ENCODE data around the gene LIMS4.
"Not testable (repeated sequence)": the region's sequence is repeated elsewhere in the genome, so short reads cannot be mapped to it uniquely, and the experiment has no call there.

Gene LIMS4

GRCh38 chr2:110472171-110473058, at the start of gene LIMS4:
Gene LIMS4 (minus strand): TSS chr2:110472816. CDS start chr2:110472778, 38 bp downstream.
- DNase-seq (ENCODE audit: low read depth in 3 of 3, low spot score in 1 of 3): not testable (repeated sequence)

GRCh38 chr2:110499755-110500377, 27.2 kb upstream of the LIMS4 start:
- DNase-seq (ENCODE audit: low read depth in 3 of 3, low spot score in 1 of 3): not testable (repeated sequence)

- DNase-seq (ENCODE audit: low read depth in 3 of 3, low spot score in 1 of 3): not testable (repeated sequence)
Observed at GRCh38 chr2:110496027-110496426, 23.4 kb upstream of the LIMS4 start.

GRCh38 chr2:110494488-110494887, 21.9 kb upstream of the LIMS4 start:
- not testable (repeated sequence) for DNase-seq (ENCODE audit: low read depth in 3 of 3, low spot score in 1 of 3)

DNA sequence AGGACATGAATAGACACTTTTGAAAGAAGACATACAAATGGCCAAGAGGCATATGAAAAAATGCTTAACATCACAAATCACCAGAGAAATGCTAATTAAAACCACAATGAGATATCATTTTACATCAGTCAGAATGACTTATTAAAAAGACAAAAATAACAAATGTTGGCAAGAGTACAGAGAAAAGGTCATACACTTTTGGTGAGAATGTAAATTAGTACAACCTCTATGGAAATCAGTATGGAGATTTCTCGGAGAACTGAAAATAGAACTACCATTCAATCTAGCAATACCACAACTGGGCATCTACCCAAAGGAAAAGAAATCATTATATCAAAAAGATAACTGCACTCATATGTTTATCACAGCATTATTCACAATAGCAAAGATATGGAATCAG, 16.4 kb upstream of the LIMS4 start:
- not testable (repeated sequence) for DNase-seq (ENCODE audit: low read depth in 3 of 3, low spot score in 1 of 3)

- not testable (repeated sequence) for DNase-seq (ENCODE audit: low read depth in 3 of 3, low spot score in 1 of 3)
Observed at GRCh38 chr2:110482697-110483096, 10.1 kb upstream of the LIMS4 start.

DNA sequence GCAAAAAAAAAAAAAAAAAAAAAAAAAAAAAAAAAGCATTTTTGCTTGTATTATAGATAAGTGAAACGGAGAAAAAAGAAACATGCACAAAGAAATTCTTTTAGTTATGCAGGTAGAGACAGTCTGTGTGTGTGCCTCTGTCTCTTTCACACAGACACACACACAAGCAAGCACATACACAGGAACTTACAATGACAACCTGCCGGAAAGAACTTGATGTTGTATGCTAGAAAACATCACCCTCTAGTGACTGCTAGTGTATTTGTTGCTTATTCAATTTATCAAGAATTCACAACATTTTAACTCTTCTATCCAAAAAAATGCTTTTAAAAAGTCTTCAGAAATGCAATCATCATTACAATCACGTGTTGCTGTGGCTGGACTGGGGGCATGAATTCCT, 8.6 kb upstream of the LIMS4 start:
- DNase-seq (ENCODE audit: low read depth in 3 of 3, low spot score in 1 of 3): not testable (repeated sequence)

GRCh38 chr2:110480084-110480483, 7.5 kb upstream of the LIMS4 start:
- DNase-seq (ENCODE audit: low read depth in 3 of 3, low spot score in 1 of 3): not testable (repeated sequence)

DNA sequence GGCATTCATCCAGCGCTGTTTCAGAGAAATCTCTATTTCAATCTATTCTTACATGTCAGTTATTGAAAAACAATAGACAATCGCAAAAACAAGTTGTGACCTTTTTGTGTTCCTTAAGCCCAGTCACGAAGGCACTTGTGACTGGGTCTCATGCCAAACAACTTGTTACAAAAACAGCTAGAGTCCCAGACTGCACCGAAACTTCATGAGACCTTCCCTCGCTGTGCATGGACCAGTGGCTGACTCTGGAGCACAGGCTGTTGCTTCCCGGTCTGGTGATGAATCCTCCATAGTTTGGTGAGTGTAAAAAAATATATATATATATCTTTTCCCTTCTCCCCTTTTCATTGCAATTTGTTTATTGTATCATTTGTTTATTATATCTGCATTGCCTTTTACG, 4.8 kb upstream of the LIMS4 start:
- not testable (repeated sequence) for DNase-seq (ENCODE audit: low read depth in 3 of 3, low spot score in 1 of 3)

DNA sequence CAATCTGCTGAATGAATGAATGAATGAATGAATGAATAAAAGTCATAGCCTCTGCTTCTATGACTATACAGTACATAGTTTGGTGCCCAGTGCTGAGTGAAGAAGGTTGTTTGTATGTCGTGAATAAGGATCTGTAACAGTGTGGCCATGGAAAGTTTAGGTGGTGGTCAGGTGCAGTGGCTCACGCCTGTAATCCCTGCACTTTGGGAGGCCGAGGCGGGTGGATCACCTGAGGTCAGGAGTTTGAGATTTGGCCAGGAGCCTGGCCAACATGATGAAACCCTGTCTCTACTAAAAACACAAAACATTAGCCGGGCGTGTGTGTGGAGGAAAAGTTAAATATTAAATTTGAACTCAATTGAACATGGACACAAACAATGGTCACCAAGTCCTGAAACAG, 4.3 kb upstream of the LIMS4 start:
- DNase-seq (ENCODE audit: low read depth in 3 of 3, low spot score in 1 of 3): not testable (repeated sequence)

- not testable (repeated sequence) for DNase-seq (ENCODE audit: low read depth in 3 of 3, low spot score in 1 of 3)
Observed at GRCh38 chr2:110475627-110476359, 3.2 kb upstream of the LIMS4 start.

GRCh38 chr2:110474898-110475297, 2.3 kb upstream of the LIMS4 start:
- not testable (repeated sequence) for DNase-seq (ENCODE audit: low read depth in 3 of 3, low spot score in 1 of 3)

DNA sequence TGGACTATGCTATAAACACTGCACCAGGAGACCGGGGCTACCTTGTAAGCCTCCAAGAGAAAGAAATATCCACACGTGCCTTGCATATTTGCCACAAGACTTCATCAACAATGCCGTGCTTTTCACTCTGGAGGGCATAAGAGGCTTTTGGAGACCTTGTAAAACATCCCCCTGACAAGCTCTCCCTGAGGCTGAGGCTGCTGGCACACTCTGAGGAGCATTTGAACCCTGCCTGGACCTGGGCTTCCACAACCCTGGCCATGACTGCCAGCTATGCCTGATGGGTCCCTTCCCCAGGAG, 393 bp upstream of the LIMS4 start:
- DNase-seq (ENCODE audit: low read depth in 3 of 3, low spot score in 1 of 3): not testable (repeated sequence)

DNA sequence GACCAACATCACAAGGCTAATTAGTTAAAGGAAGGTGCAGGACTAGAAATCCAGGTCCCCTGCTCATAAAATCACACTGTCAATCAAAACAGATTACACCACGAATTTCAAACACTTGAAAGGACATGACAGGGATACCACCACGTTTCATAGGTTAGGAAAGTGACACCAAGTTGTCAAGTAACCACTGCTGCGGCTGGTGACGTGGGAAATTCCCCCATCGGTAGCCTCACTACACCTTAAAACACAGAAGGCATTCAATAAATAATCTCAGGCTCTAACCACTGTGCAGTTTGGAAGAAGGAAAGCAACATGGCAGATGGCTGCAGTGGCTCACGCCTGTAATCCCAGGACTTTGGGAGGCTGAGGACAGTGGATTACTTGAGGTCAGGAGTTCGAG, 3.7 kb downstream of the LIMS4 start:
- not testable (repeated sequence) for DNase-seq (ENCODE audit: low read depth in 3 of 3, low spot score in 1 of 3)

- DNase-seq (ENCODE audit: low read depth in 3 of 3, low spot score in 1 of 3): not testable (repeated sequence)
Observed at GRCh38 chr2:110465312-110465711, 7.3 kb downstream of the LIMS4 start.

DNA sequence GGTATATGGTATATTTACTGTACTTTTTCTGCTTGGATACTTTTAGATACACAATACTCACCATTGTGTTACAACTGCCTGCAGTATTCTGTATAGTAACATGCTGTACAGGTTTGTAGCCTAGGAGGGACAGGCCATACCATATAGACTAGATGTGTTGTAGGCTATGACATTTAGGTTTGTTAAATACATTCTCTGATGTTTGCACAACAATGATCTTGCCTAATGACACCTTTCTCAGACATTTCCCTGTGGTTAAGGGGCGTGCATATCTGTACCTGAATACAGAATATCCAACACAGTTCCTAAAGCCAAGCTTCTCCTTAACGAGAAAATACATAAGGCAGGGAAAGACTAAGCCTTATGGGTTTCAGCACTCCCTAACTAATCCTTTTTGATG, 10.2 kb downstream of the LIMS4 start:
- not testable (repeated sequence) for DNase-seq (ENCODE audit: low read depth in 3 of 3, low spot score in 1 of 3)

GRCh38 chr2:110460318-110460717, 12.3 kb downstream of the LIMS4 start:
- DNase-seq (ENCODE audit: low read depth in 3 of 3, low spot score in 1 of 3): not testable (repeated sequence)

- DNase-seq (ENCODE audit: low read depth in 3 of 3, low spot score in 1 of 3): not testable (repeated sequence)
Observed at GRCh38 chr2:110457214-110457590, 15.4 kb downstream of the LIMS4 start.

GRCh38 chr2:110456291-110457213, 16.1 kb downstream of the LIMS4 start:
- not testable (repeated sequence) for DNase-seq (ENCODE audit: low read depth in 3 of 3, low spot score in 1 of 3)

DNA sequence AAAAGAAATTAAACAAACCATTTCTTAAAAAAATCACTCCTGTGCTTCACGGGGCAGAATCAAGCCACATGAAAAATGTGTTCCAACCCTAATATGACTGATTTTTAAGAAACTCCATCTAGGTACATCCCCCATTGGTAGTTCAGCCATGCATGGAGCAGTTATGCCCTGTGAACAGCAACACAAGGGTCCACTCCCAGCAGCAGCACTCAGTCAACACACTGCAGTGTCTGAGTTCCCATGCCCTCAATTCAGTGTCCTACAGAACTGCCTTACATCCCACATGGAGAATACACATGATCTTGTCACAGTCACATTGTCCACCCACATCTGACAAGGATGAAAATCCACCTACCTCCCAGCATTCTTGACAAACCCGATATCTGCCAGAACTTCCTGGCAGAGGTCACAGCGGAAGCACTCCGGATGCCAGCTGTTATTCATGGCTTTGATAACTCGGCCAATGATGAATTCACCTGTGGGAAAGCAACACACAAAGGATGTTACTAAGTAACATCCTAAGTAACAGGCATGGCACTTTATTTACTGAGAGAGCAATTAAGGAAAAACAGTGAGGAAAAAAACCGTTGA, 17.4 kb downstream of the LIMS4 start:
- not testable (repeated sequence) for DNase-seq (ENCODE audit: low read depth in 3 of 3, low spot score in 1 of 3)

Measured in stimulated activated CD4-positive, alpha-beta T cell treated with anti-CD3 and anti-CD28 coated beads, TNF-alpha, amount 100 ng/mL, for 1 hour (primary cell).